Neural progenitor cell (in vitro differentiated cells): ENCODE data around the gene LMO1. TPM values are rescaled to one million over a fixed set of nuclear protein-coding genes. Genes with fewer than 3 reads are reported as not detected.

ENCODE experiments used
- DNase-seq: peaks from one replicate; pipeline ENCODE4 v3.0.0-alpha.2; 2016; ENCODE audit warnings: low spot score
- H2AFZ ChIP-seq: fragments of 200-600 bp; sonication (generic); replicated peaks from 2 replicates; pipeline ENCODE4 v1.6.1; 2016; ENCODE audit warnings: antibody characterized with exemption
- H3F3A ChIP-seq: fragments of 200-600 bp; sonication (generic); 2 replicates; pipeline ENCODE4 v1.6.1; 2016; ENCODE audit warnings: antibody characterized with exemption, low read depth
- H3K27ac ChIP-seq: fragments of 200-600 bp; sonication (generic); 2 replicates; pipeline ENCODE4 v1.5.1; 2016; ENCODE audit warnings: mild to moderate bottlenecking
- H3K27me3 ChIP-seq: fragments of 200-600 bp; sonication (generic); 2 replicates; pipeline ENCODE4 v1.6.1; 2016; ENCODE audit warnings: mild to moderate bottlenecking, moderate library complexity
- H3K36me3 ChIP-seq: fragments of 200-600 bp; sonication (generic); 2 replicates; pipeline ENCODE4 v1.5.1; 2016
- H3K4me1 ChIP-seq: fragments of 200-600 bp; sonication (generic); 2 replicates; pipeline ENCODE4 v1.6.1; 2016; ENCODE audit warnings: mixed run types
- H3K4me2 ChIP-seq: fragments of 200-600 bp; sonication (generic); 2 replicates; pipeline ENCODE4 v1.6.1; 2016
- H3K4me3 ChIP-seq: fragments of 200-600 bp; sonication (generic); 2 replicates; pipeline ENCODE4 v1.5.1; 2016
- H3K79me2 ChIP-seq: fragments of 200-600 bp; sonication (generic); 2 replicates; pipeline ENCODE4 v1.6.1; 2016; ENCODE audit warnings: low read depth
- H3K9ac ChIP-seq: fragments of 200-600 bp; sonication (generic); 2 replicates; pipeline ENCODE4 v1.6.1; 2016
- H3K9me3 ChIP-seq: fragments of 200-600 bp; sonication (generic); 2 replicates; pipeline ENCODE4 v1.5.1; 2016; ENCODE audit warnings: low read depth
- H4K20me1 ChIP-seq: fragments of 200-600 bp; sonication (generic); 2 replicates; pipeline ENCODE4 v1.6.1; 2016; ENCODE audit warnings: low read depth
- H3K27ac Mint-ChIP-seq: 3 replicates; pipeline ENCODE4 v1.8.0; 2021; ENCODE audit warnings: mixed read lengths
- H3K27me3 Mint-ChIP-seq: 2 replicates; pipeline ENCODE4 v1.8.0; 2022; ENCODE audit warnings: low read depth, mild to moderate bottlenecking, inconsistent platforms, moderate library complexity, mixed read lengths; ENCODE audit not compliant: insufficient read depth
- H3K36me3 Mint-ChIP-seq: 3 replicates; pipeline ENCODE4 v1.8.0; 2021; ENCODE audit warnings: mixed read lengths
- H3K4me1 Mint-ChIP-seq: 3 replicates; pipeline ENCODE4 v1.8.0; 2021; ENCODE audit warnings: mixed read lengths
- H3K4me3 Mint-ChIP-seq: 3 replicates; pipeline ENCODE4 v1.8.0; 2021; ENCODE audit warnings: mild to moderate bottlenecking, moderate library complexity, mixed read lengths
- H3K9me3 Mint-ChIP-seq: 3 replicates; pipeline ENCODE4 v1.8.0; 2020; ENCODE audit warnings: mixed read lengths
- EZH2 ChIP-seq: fragments of 200-600 bp; sonication (generic); IDR thresholded peaks from 2 replicates; pipeline ENCODE4 v1.6.1; 2017; ENCODE audit warnings: antibody characterized with exemption, mild to moderate bottlenecking, moderate library complexity
- EZH2phosphoT487 ChIP-seq: fragments of 200-600 bp; sonication (generic); IDR thresholded peaks from 2 replicates; pipeline ENCODE4 v1.6.1; 2017; ENCODE audit warnings: antibody characterized with exemption
- total RNA-seq: library from RNA; depleted of rRNA; stranded (reverse); fragments of >200 nt; gene quantifications from 2 replicates; pipeline ENCODE4 v1.2.3, GENCODE V29; 2015; ENCODE audit warnings: low replicate concordance
- TF ChIP-seq, protein P1 (sequence below): fragments of 200-600 bp; sonication (generic); IDR thresholded peaks from 2 replicates; pipeline ENCODE4 v1.5.1; 2017; ENCODE audit warnings: antibody characterized with exemption, mild to moderate bottlenecking

Gene LMO1
- total RNA-seq, 1 donor from 2014 or later, result 2.9 TPM

DNA sequence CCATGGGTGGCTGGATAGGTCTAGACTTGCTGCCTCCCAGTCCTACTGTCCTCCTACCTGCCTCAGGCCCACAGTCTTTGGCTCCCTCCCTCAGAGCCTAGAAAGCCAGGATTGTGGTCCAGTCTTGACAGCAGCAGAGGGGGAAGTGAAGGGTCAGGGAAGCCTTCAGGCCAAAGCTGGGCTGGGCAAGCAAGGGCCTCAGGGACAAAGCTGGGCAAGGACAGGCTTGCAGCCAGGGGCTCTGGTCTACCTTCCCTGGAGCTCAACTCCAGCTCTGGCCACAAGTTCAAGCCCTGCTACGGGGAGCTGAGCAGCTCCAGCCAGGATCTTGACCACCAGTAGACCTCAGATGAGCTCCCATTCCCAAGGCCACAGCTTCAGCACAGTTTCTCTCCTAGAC is 14.9 kb downstream of the LMO1 start:
- Histone ChIP-seq H3K4me3 (no peak overlapping the region), H4K20me1 (no peaks in the 10 kb centered on the region), H3K4me1 (peaks cover 4% of the 10 kb centered on the region), H2AFZ (no peak overlapping the region), H3K27me3 (no peaks in the 10 kb centered on the region), H3K9me3 (no peaks in the 10 kb centered on the region), H3K36me3 (no peaks in the 10 kb centered on the region), H3F3A (peaks cover 9% of the 10 kb centered on the region), H3K9ac (no peak overlapping the region), H3K4me2 (no peak overlapping the region), H3K79me2 (peaks cover 75% of the 10 kb centered on the region), H3K27ac (no peak overlapping the region)
- Mint-ChIP-seq H3K36me3 (no peaks in the 10 kb centered on the region), H3K9me3 (no peaks in the 10 kb centered on the region), H3K4me1 (peaks cover 14% of the 10 kb centered on the region), H3K27me3 (peaks cover 8% of the 10 kb centered on the region), H3K27ac (no peak overlapping the region), H3K4me3 (no peak overlapping the region)
- TF ChIP-seq EZH2phosphoT487 (no peak), EZH2 (no peak)
- TF ChIP-seq, protein P1, sequence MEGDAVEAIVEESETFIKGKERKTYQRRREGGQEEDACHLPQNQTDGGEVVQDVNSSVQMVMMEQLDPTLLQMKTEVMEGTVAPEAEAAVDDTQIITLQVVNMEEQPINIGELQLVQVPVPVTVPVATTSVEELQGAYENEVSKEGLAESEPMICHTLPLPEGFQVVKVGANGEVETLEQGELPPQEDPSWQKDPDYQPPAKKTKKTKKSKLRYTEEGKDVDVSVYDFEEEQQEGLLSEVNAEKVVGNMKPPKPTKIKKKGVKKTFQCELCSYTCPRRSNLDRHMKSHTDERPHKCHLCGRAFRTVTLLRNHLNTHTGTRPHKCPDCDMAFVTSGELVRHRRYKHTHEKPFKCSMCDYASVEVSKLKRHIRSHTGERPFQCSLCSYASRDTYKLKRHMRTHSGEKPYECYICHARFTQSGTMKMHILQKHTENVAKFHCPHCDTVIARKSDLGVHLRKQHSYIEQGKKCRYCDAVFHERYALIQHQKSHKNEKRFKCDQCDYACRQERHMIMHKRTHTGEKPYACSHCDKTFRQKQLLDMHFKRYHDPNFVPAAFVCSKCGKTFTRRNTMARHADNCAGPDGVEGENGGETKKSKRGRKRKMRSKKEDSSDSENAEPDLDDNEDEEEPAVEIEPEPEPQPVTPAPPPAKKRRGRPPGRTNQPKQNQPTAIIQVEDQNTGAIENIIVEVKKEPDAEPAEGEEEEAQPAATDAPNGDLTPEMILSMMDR, result no peak
- DNase-seq, result no peak

DNA sequence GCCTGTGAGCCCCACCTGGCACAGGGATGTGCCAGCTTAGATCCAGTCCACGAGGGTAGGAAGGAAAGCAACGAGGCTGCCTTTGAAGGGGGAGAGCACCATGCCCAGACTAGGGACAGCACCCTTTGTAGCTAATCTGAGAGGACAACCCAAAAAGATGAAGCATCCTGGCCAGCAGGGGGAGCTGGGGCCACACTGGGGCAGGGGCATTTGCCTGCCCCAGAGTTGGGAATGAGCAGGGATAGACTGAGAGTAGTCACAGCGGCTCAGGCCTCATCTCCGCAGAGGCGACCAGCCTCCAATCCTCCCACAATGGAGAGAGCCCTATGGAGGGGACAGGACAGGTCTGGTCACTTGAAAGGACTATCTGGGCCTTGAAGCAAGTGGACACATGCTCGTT is 16.4 kb downstream of the LMO1 start:
- H3K27ac Mint-ChIP-seq, result no peak overlapping the region
- Histone ChIP-seq H3K27ac (no peak overlapping the region), H3K4me3 (no peak overlapping the region), H3K36me3 (no peaks in the 10 kb centered on the region), H3K4me1 (peaks cover 19% of the 10 kb centered on the region), H3K9ac (no peak overlapping the region), H3K4me2 (no peak overlapping the region), H3K27me3 (no peaks in the 10 kb centered on the region), H4K20me1 (no peaks in the 10 kb centered on the region), H3F3A (peaks cover 24% of the 10 kb centered on the region), H3K79me2 (peaks cover 60% of the 10 kb centered on the region), H3K9me3 (no peaks in the 10 kb centered on the region), H2AFZ (no peak overlapping the region)
- no peaks in the 10 kb centered on the region for H3K9me3 Mint-ChIP-seq
- peaks cover 28% of the 10 kb centered on the region for H3K4me1 Mint-ChIP-seq
- no peak for TF ChIP-seq EZH2phosphoT487
- TF ChIP-seq, protein P1, result peak; percentile 50
- no peak for TF ChIP-seq EZH2
- H3K4me3 Mint-ChIP-seq, result no peak overlapping the region
- no peak for DNase-seq
- H3K27me3 Mint-ChIP-seq, result peaks cover 4% of the 10 kb centered on the region
- no peaks in the 10 kb centered on the region for H3K36me3 Mint-ChIP-seq

DNA sequence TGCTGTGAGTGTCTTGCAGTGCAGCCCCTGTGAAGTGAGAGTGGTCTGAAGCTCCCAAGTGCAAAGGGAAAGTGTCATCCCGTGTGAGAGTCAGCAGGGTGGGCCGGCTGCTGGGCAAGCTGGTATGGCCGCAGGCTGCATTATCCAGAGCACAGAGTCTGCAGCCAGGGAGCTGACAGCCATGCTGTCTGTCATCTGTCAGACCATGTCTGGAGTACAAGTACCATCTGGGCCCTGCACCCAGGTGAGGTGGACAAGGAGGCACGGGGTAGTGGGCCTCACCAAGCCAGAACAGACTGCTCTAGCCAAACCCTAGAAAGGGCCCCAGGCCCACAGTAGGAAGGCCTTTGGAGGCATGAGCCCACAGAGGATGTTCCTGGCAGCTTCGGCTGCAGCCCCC is 20.2 kb downstream of the LMO1 start:
- Histone ChIP-seq H3K27me3 (no peaks in the 10 kb centered on the region), H4K20me1 (no peaks in the 10 kb centered on the region), H3K79me2 (peaks cover 49% of the 10 kb centered on the region), H3K9me3 (no peaks in the 10 kb centered on the region), H3K4me1 (peaks cover 28% of the 10 kb centered on the region), H3K4me2 (no peak overlapping the region), H3K9ac (no peak overlapping the region), H3K4me3 (no peak overlapping the region), H3K36me3 (no peaks in the 10 kb centered on the region), H2AFZ (peak overlapping the region; percentile 91), H3K27ac (no peak overlapping the region), H3F3A (peaks cover 34% of the 10 kb centered on the region)
- Mint-ChIP-seq H3K9me3 (peaks cover 6% of the 10 kb centered on the region), H3K27me3 (peaks cover 14% of the 10 kb centered on the region), H3K27ac (peak overlapping the region; percentile 87), H3K36me3 (peaks cover 2% of the 10 kb centered on the region), H3K4me1 (peaks cover 58% of the 10 kb centered on the region), H3K4me3 (no peak overlapping the region)
- TF ChIP-seq EZH2phosphoT487 (no peak), EZH2 (no peak)
- TF ChIP-seq, protein P1, result no peak
- no peak for DNase-seq
